A549 (cell line): Measurements from ENCODE around the gene GDF2. TPM values are rescaled to one million over a fixed set of nuclear protein-coding genes. Genes with fewer than 3 reads are reported as not detected.

Experiments used
- ATAC-seq, 2 experiments: fragments of 200-7000 bp in 1 of 2; fragments of >200 bp in 1 of 2; cut with Nextera tagmentation in 1 of 2; cut with Tn5 transposase in 1 of 2; 3 replicates each; pipeline versions ENCODE4 v1.8.0 to v1.9.1; 2018 to 2020; ENCODE audit warnings: mild to moderate bottlenecking in 1 of 2, moderate library complexity in 1 of 2
- CTCF ChIA-PET: fragments of 300-600 bp; sonication (Branson Sonifier 250); formaldehyde crosslinking; extraction: SDS; loops from one replicate; lab custom pipeline; 2021; ENCODE audit warnings: antibody characterized with exemption, inconsistent platforms; lab: Yijun Ruan, JAX
- POLR2A ChIA-PET: fragments of 350-600 bp; formaldehyde crosslinking; extraction: SDS; loops from one replicate; lab custom pipeline; 2021; ENCODE audit warnings: antibody characterized with exemption, inconsistent platforms; lab: Yijun Ruan, JAX
- DNase-seq, 2 experiments: peaks; one replicate each; pipeline versions ENCODE4 v3.0.0 to v3.0.0-alpha.2; 2011 to 2016; ENCODE audit warnings: low read depth in 1 of 2, low spot score in 1 of 2
- FAIRE-seq: peaks from 2 replicates; lab custom pipeline; 2011; peaks lifted over from hg19 to GRCh38; lab: Jason Lieb, UNC
- H3K27ac ChIP-seq, 2 experiments: fragments of >200 bp; sonication (Bioruptor Twin); formaldehyde crosslinking; 3 replicates each; pipeline ENCODE4 v1.5.1; 2016 to 2017
- H3K4me1 ChIP-seq: fragments of >200 bp; sonication (Bioruptor Twin); formaldehyde crosslinking; 3 replicates; pipeline ENCODE4 v1.6.1; 2016
- H3K4me2 ChIP-seq: fragments of >200 bp; sonication (Bioruptor Twin); formaldehyde crosslinking; 3 replicates; pipeline ENCODE4 v1.6.1; 2016
- H3K4me3 ChIP-seq: fragments of >200 bp; sonication (Bioruptor Twin); formaldehyde crosslinking; 3 replicates; pipeline ENCODE4 v1.5.1; 2016
- H3K9me3 ChIP-seq: fragments of >200 bp; sonication (Bioruptor Twin); formaldehyde crosslinking; 3 replicates; pipeline ENCODE4 v1.6.1; 2016
- BCL3 ChIP-seq: fragments of >200 bp; sonication (Bioruptor Twin); formaldehyde crosslinking; IDR thresholded peaks from 3 replicates; pipeline ENCODE4 v1.6.1; 2016
- BHLHE40 ChIP-seq: IDR thresholded peaks from 2 replicates; pipeline ENCODE4 v1.6.1; 2012; ENCODE audit warnings: low read depth, low read length, inconsistent platforms
- CEBPB ChIP-seq, 2 experiments: fragments of >200 bp in 1 of 2; sonication (Bioruptor Twin) in 1 of 2; formaldehyde crosslinking in 1 of 2; IDR thresholded peaks; 2 replicates each; pipeline ENCODE4 v1.6.1; 2012 to 2016
- EHF ChIP-seq: fragments of 250-450 bp; sonication (Bioruptor Pico); IDR thresholded peaks from 2 replicates; pipeline ENCODE4 v1.5.0; 2020; ENCODE audit warnings: mild to moderate bottlenecking
- FOSB ChIP-seq: fragments of 250-450 bp; sonication (Bioruptor Pico); IDR thresholded peaks from 2 replicates; pipeline ENCODE4 v1.5.0; 2020; ENCODE audit warnings: mild to moderate bottlenecking, moderate library complexity
- FOSL2 ChIP-seq, 2 experiments: fragments of 450-650 bp in 1 of 2; fragments of >200 bp in 1 of 2; sonication (Bioruptor Twin) in 1 of 2; formaldehyde crosslinking; IDR thresholded peaks; 2 replicates each; pipeline versions ENCODE4 v1.5.0 to v1.6.1; 2016 to 2020; ENCODE audit warnings: mild to moderate bottlenecking in 1 of 2, moderate library complexity in 1 of 2
- GATA3 ChIP-seq: IDR thresholded peaks from 2 replicates; pipeline ENCODE4 v1.6.1; 2012; ENCODE audit warnings: borderline replicate concordance
- HEYL ChIP-seq: fragments of 250-450 bp; sonication (Bioruptor Pico); IDR thresholded peaks from 2 replicates; pipeline ENCODE4 v1.8.0; 2021; ENCODE audit warnings: mild to moderate bottlenecking, moderate library complexity
- HOXA7 ChIP-seq: fragments of 250-450 bp; sonication (Bioruptor Pico); IDR thresholded peaks from 2 replicates; pipeline ENCODE4 v1.5.0; 2020; ENCODE audit warnings: mild to moderate bottlenecking, moderate library complexity
- HOXB13 ChIP-seq: fragments of 250-450 bp; sonication (Bioruptor Pico); IDR thresholded peaks from 2 replicates; pipeline ENCODE4 v1.5.0; 2020; ENCODE audit warnings: low read depth, mild to moderate bottlenecking, moderate library complexity
- KDM1A ChIP-seq: fragments of 200-600 bp; sonication (generic); IDR thresholded peaks from 2 replicates; pipeline ENCODE4 v1.6.1; 2016; ENCODE audit warnings: low read depth, mild to moderate bottlenecking
- NFE2L2 ChIP-seq: fragments of 150-350 bp; conservative IDR thresholded peaks from 2 replicates; pipeline ENCODE4 v1.6.1; 2014; ENCODE audit warnings: low read length
- PBX3 ChIP-seq: IDR thresholded peaks from 2 replicates; pipeline ENCODE4 v1.6.1; 2012
- PHF8 ChIP-seq: fragments of 200-600 bp; sonication (generic); IDR thresholded peaks from 2 replicates; pipeline ENCODE4 v1.6.1; 2016; ENCODE audit warnings: low read depth, mild to moderate bottlenecking, antibody characterized with exemption, moderate library complexity, borderline replicate concordance
- POLR2A ChIP-seq: IDR thresholded peaks from 2 replicates; pipeline ENCODE4 v1.6.1; 2012; ENCODE audit warnings: mild to moderate bottlenecking, low read length
- POLR2AphosphoS2 ChIP-seq: conservative IDR thresholded peaks from 2 replicates; pipeline ENCODE4 v1.6.1; 2012; ENCODE audit warnings: low read length, improper control_type of control experiment, inconsistent platforms
- RARB ChIP-seq: fragments of 250-450 bp; sonication (Bioruptor Pico); IDR thresholded peaks from 2 replicates; pipeline ENCODE4 v1.8.0; 2021; ENCODE audit warnings: mild to moderate bottlenecking, moderate library complexity
- RFX5 ChIP-seq: fragments of 450-650 bp; IDR thresholded peaks from 2 replicates; pipeline ENCODE4 v1.7.1; 2014; ENCODE audit warnings: antibody characterized with exemption, mild to moderate bottlenecking, moderate library complexity
- SMC3 ChIP-seq: fragments of >200 bp; sonication (Bioruptor Twin); formaldehyde crosslinking; IDR thresholded peaks from 3 replicates; pipeline ENCODE4 v1.6.1; 2018; ENCODE audit warnings: inconsistent platforms
- TFCP2L1 ChIP-seq: fragments of 250-450 bp; sonication (Bioruptor Pico); IDR thresholded peaks from 2 replicates; pipeline ENCODE4 v1.5.0; 2021; ENCODE audit warnings: mild to moderate bottlenecking
- TP53 ChIP-seq: fragments of 250-450 bp; sonication (Bioruptor Pico); IDR thresholded peaks from 2 replicates; pipeline ENCODE4 v1.5.0; 2021; ENCODE audit warnings: mild to moderate bottlenecking, moderate library complexity
- ZC3H11A ChIP-seq: fragments of 450-650 bp; IDR thresholded peaks from 2 replicates; pipeline ENCODE4 v1.6.1; 2014; ENCODE audit warnings: antibody characterized with exemption, mild to moderate bottlenecking
- ZFP36 ChIP-seq: fragments of 450-650 bp; IDR thresholded peaks from 2 replicates; pipeline ENCODE4 v1.6.1; 2014; ENCODE audit warnings: borderline replicate concordance; ENCODE audit not compliant: partially characterized antibody
- ZNF302 ChIP-seq: fragments of 250-450 bp; sonication (Bioruptor Pico); IDR thresholded peaks from 2 replicates; pipeline ENCODE4 v1.9.0; 2021; ENCODE audit warnings: inconsistent platforms, mild to moderate bottlenecking, moderate library complexity
- whole genome bisulfite sequencing: methylation state at CpG from one replicate; pipeline ENCODE4 v1.1.6; 2017; ENCODE audit errors: missing lambda C conversion rate; 5-methylcytosine and 5-hydroxymethylcytosine counted together
- polyA plus RNA-seq, 4 experiments: library from polyadenylated mRNA; depleted of rRNA in 3 of 4; stranded (reverse); fragments of >200 nt; fragmentation: RNase III in 1 of 4; extraction: RNeasy Plus Mini Kit Qiagen cat#74134 plus additional on column Dnase treatment in 1 of 4; gene quantifications; 2 replicates in 3 of 4; 3 replicates in 1 of 4; pipeline ENCODE4 v1.2.3, GENCODE V29; 2011 to 2017

Gene GDF2
- polyA plus RNA-seq, 2 of the 4 experiments (the other 2 are of a cell fraction): not detected

GRCh38 chr10:47282005-47282656 is 40.1 kb upstream of the GDF2 start:
- TF ChIP-seq NFE2L2: no peak
- TF ChIP-seq POLR2AphosphoS2: no peak
- TF ChIP-seq TP53 (CRISPR knock-in tag): no peak
- TF ChIP-seq ZC3H11A: no peak
- TF ChIP-seq BCL3: no peak
- Histone ChIP-seq H3K27ac (no peak overlapping the region), H3K4me1 (no peaks in the 10 kb centered on the region), H3K4me2 (no peak overlapping the region), H3K4me3 (no peak overlapping the region), H3K9me3 (no peaks in the 10 kb centered on the region)
- DNase-seq: no peak
- FAIRE-seq: no peak
- ChIA-PET POLR2A (no interaction called here), CTCF (interaction anchor here (1.0 to 1.6 kb wide), 4 partner anchors 17 to 257 kb away, joined by 3 to 6 read pairs (median 4); no protein-coding TSS in a partner anchor)
- no peak for ATAC-seq
- WGBS: 46% methylated on average over 6 of the region's 6 CpGs

GRCh38 chr10:47282657-47283018 is 39.6 kb upstream of the GDF2 start:
- ATAC-seq (no peak), FAIRE-seq (no peak), DNase-seq (no peak)
- ChIA-PET POLR2A (no interaction called here), CTCF (interaction anchor here (0.6 to 1.6 kb wide), 5 partner anchors 17 to 258 kb away, joined by 3 to 6 read pairs (median 4); no protein-coding TSS in a partner anchor)
- no peak overlapping the region for H3K27ac ChIP-seq
- WGBS: 32% methylated on average over 6 of the region's 6 CpGs
- H3K4me1 ChIP-seq: no peaks in the 10 kb centered on the region
- H3K4me2 ChIP-seq: no peak overlapping the region
- no peak overlapping the region for H3K4me3 ChIP-seq
- H3K9me3 ChIP-seq: no peaks in the 10 kb centered on the region
- TF ChIP-seq GATA3: no peak
- TF ChIP-seq TFCP2L1 (CRISPR knock-in tag): no peak
- no peak for TF ChIP-seq PHF8
- TF ChIP-seq HOXA7 (CRISPR knock-in tag): no peak
- no peak for TF ChIP-seq RFX5
- TF ChIP-seq BCL3: no peak
- no peak for TF ChIP-seq RARB (CRISPR knock-in tag)

- no peak for FAIRE-seq
Observed at GRCh38 chr10:47283101-47283630, 39.1 kb upstream of the GDF2 start.

More at GRCh38 chr10:47283101-47283630, 39.1 kb upstream of the GDF2 start:
- ChIA-PET POLR2A (no interaction called here), CTCF (interaction anchor here (0.6 to 1.6 kb wide), 5 partner anchors 18 to 258 kb away, joined by 3 to 6 read pairs (median 4); no protein-coding TSS in a partner anchor)
- Histone ChIP-seq H3K4me3 (no peak overlapping the region), H3K9me3 (no peaks in the 10 kb centered on the region), H3K4me2 (no peak overlapping the region), H3K27ac (no peak overlapping the region), H3K4me1 (no peaks in the 10 kb centered on the region)
- no peak for ATAC-seq
- TF ChIP-seq TFCP2L1 (CRISPR knock-in tag) (no peak), ZFP36 (no peak), KDM1A (no peak), POLR2A (no peak), FOSL2 (IDR thresholded peaks at IDR 0.05) (no peak), FOSL2 (CRISPR knock-in tag; IDR thresholded peaks at IDR 0.05) (no peak), ZNF302 (CRISPR knock-in tag) (no peak), FOSB (CRISPR knock-in tag) (no peak), CEBPB (IDR thresholded peaks at IDR 0.05) (no peak), PBX3 (no peak), BHLHE40 (no peak), HEYL (no peak), PHF8 (no peak), TP53 (CRISPR knock-in tag) (no peak), GATA3 (no peak), HOXB13 (CRISPR knock-in tag) (no peak), EHF (CRISPR knock-in tag) (no peak), SMC3 (no peak)
- DNase-seq: no peak
- WGBS: 55% methylated on average over 8 of the region's 9 CpGs
